Neural progenitor cell (in vitro differentiated cells): Measurements from ENCODE around the gene CRY2. TPM values are rescaled to one million over a fixed set of nuclear protein-coding genes. Genes with fewer than 3 reads are reported as not detected.
"Not testable (repeated sequence)": the region's sequence is repeated elsewhere in the genome, so short reads cannot be mapped to it uniquely, and the experiment has no call there.

ENCODE experiments used
- DNase-seq: peaks from one replicate; pipeline ENCODE4 v3.0.0-alpha.2; 2016; ENCODE audit warnings: low spot score
- H2AFZ ChIP-seq: fragments of 200-600 bp; sonication (generic); replicated peaks from 2 replicates; pipeline ENCODE4 v1.6.1; 2016; ENCODE audit warnings: antibody characterized with exemption
- H3F3A ChIP-seq: fragments of 200-600 bp; sonication (generic); 2 replicates; pipeline ENCODE4 v1.6.1; 2016; ENCODE audit warnings: antibody characterized with exemption, low read depth
- H3K27ac ChIP-seq: fragments of 200-600 bp; sonication (generic); 2 replicates; pipeline ENCODE4 v1.5.1; 2016; ENCODE audit warnings: mild to moderate bottlenecking
- H3K27me3 ChIP-seq: fragments of 200-600 bp; sonication (generic); 2 replicates; pipeline ENCODE4 v1.6.1; 2016; ENCODE audit warnings: mild to moderate bottlenecking, moderate library complexity
- H3K36me3 ChIP-seq: fragments of 200-600 bp; sonication (generic); 2 replicates; pipeline ENCODE4 v1.5.1; 2016
- H3K4me1 ChIP-seq: fragments of 200-600 bp; sonication (generic); 2 replicates; pipeline ENCODE4 v1.6.1; 2016; ENCODE audit warnings: mixed run types
- H3K4me2 ChIP-seq: fragments of 200-600 bp; sonication (generic); 2 replicates; pipeline ENCODE4 v1.6.1; 2016
- H3K4me3 ChIP-seq: fragments of 200-600 bp; sonication (generic); 2 replicates; pipeline ENCODE4 v1.5.1; 2016
- H3K79me2 ChIP-seq: fragments of 200-600 bp; sonication (generic); 2 replicates; pipeline ENCODE4 v1.6.1; 2016; ENCODE audit warnings: low read depth
- H3K9ac ChIP-seq: fragments of 200-600 bp; sonication (generic); 2 replicates; pipeline ENCODE4 v1.6.1; 2016
- H3K9me3 ChIP-seq: fragments of 200-600 bp; sonication (generic); 2 replicates; pipeline ENCODE4 v1.5.1; 2016; ENCODE audit warnings: low read depth
- H4K20me1 ChIP-seq: fragments of 200-600 bp; sonication (generic); 2 replicates; pipeline ENCODE4 v1.6.1; 2016; ENCODE audit warnings: low read depth
- H3K27ac Mint-ChIP-seq: 3 replicates; pipeline ENCODE4 v1.8.0; 2021; ENCODE audit warnings: mixed read lengths
- H3K27me3 Mint-ChIP-seq: 2 replicates; pipeline ENCODE4 v1.8.0; 2022; ENCODE audit warnings: low read depth, mild to moderate bottlenecking, inconsistent platforms, moderate library complexity, mixed read lengths; ENCODE audit not compliant: insufficient read depth
- H3K36me3 Mint-ChIP-seq: 3 replicates; pipeline ENCODE4 v1.8.0; 2021; ENCODE audit warnings: mixed read lengths
- H3K4me1 Mint-ChIP-seq: 3 replicates; pipeline ENCODE4 v1.8.0; 2021; ENCODE audit warnings: mixed read lengths
- H3K4me3 Mint-ChIP-seq: 3 replicates; pipeline ENCODE4 v1.8.0; 2021; ENCODE audit warnings: mild to moderate bottlenecking, moderate library complexity, mixed read lengths
- H3K9me3 Mint-ChIP-seq: 3 replicates; pipeline ENCODE4 v1.8.0; 2020; ENCODE audit warnings: mixed read lengths
- EZH2 ChIP-seq: fragments of 200-600 bp; sonication (generic); IDR thresholded peaks from 2 replicates; pipeline ENCODE4 v1.6.1; 2017; ENCODE audit warnings: antibody characterized with exemption, mild to moderate bottlenecking, moderate library complexity
- EZH2phosphoT487 ChIP-seq: fragments of 200-600 bp; sonication (generic); IDR thresholded peaks from 2 replicates; pipeline ENCODE4 v1.6.1; 2017; ENCODE audit warnings: antibody characterized with exemption
- total RNA-seq: library from RNA; depleted of rRNA; stranded (reverse); fragments of >200 nt; gene quantifications from 2 replicates; pipeline ENCODE4 v1.2.3, GENCODE V29; 2015; ENCODE audit warnings: low replicate concordance
- TF ChIP-seq, protein P1 (sequence below): fragments of 200-600 bp; sonication (generic); IDR thresholded peaks from 2 replicates; pipeline ENCODE4 v1.5.1; 2017; ENCODE audit warnings: antibody characterized with exemption, mild to moderate bottlenecking

Gene CRY2
- total RNA-seq, 1 donor from 2014 or later: 15.8 TPM

- H3K9me3 Mint-ChIP-seq: no peaks in the 10 kb centered on the region
- Histone ChIP-seq H3K4me1 (peaks cover 16% of the 10 kb centered on the region), H3K9ac (no peak overlapping the region), H3K27me3 (no peaks in the 10 kb centered on the region), H3K79me2 (no peaks in the 10 kb centered on the region), H2AFZ (no peak overlapping the region), H3K4me3 (no peak overlapping the region), H3K27ac (no peak overlapping the region), H4K20me1 (no peaks in the 10 kb centered on the region), H3K4me2 (no peak overlapping the region), H3K9me3 (no peaks in the 10 kb centered on the region), H3K36me3 (no peaks in the 10 kb centered on the region), H3F3A (peaks cover 14% of the 10 kb centered on the region)
- TF ChIP-seq EZH2phosphoT487 (no peak), EZH2 (no peak)
- TF ChIP-seq, protein P1, sequence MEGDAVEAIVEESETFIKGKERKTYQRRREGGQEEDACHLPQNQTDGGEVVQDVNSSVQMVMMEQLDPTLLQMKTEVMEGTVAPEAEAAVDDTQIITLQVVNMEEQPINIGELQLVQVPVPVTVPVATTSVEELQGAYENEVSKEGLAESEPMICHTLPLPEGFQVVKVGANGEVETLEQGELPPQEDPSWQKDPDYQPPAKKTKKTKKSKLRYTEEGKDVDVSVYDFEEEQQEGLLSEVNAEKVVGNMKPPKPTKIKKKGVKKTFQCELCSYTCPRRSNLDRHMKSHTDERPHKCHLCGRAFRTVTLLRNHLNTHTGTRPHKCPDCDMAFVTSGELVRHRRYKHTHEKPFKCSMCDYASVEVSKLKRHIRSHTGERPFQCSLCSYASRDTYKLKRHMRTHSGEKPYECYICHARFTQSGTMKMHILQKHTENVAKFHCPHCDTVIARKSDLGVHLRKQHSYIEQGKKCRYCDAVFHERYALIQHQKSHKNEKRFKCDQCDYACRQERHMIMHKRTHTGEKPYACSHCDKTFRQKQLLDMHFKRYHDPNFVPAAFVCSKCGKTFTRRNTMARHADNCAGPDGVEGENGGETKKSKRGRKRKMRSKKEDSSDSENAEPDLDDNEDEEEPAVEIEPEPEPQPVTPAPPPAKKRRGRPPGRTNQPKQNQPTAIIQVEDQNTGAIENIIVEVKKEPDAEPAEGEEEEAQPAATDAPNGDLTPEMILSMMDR: no peak
- H3K36me3 Mint-ChIP-seq: no peaks in the 10 kb centered on the region
- no peak overlapping the region for H3K27ac Mint-ChIP-seq
- H3K4me3 Mint-ChIP-seq: no peak overlapping the region
- no peak for DNase-seq
- peaks cover 18% of the 10 kb centered on the region for H3K4me1 Mint-ChIP-seq
- H3K27me3 Mint-ChIP-seq: peaks cover 10% of the 10 kb centered on the region
Observed at GRCh38 chr11:45820211-45820857, 26.9 kb upstream of the CRY2 start.

DNA sequence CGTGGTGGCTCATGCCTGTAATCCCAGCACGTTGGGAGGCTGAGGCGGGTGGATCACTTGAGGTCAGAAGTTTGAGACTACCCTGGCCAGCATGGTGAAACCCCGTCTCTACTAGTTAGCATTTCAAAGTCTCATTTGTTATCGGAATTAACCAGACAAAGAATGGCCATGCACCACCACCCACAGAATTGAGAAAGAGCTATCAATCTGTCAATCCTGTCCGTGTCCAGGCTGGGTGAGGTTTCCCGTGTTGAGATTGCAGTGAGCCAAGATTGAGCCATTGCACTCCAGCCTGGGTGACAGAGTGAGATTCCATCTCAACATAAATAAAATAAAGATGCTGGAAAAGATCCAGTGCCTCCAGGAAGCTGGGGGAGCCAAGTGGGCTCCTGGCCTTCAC lies 20.8 kb upstream of the CRY2 start:
- H3K4me3 ChIP-seq, H2AFZ ChIP-seq, H3K27ac ChIP-seq, H3K36me3 ChIP-seq, H3K36me3 Mint-ChIP-seq, H3K27ac Mint-ChIP-seq, H3K4me1 ChIP-seq, H4K20me1 ChIP-seq, H3K4me2 ChIP-seq, H3K4me3 Mint-ChIP-seq, H3K79me2 ChIP-seq, H3K9me3 Mint-ChIP-seq, H3F3A ChIP-seq, H3K9me3 ChIP-seq, DNase-seq, H3K27me3 ChIP-seq, H3K9ac ChIP-seq: not testable (repeated sequence)
- peaks cover 19% of the 10 kb centered on the region for H3K4me1 Mint-ChIP-seq
- peaks cover 25% of the 10 kb centered on the region for H3K27me3 Mint-ChIP-seq

DNA sequence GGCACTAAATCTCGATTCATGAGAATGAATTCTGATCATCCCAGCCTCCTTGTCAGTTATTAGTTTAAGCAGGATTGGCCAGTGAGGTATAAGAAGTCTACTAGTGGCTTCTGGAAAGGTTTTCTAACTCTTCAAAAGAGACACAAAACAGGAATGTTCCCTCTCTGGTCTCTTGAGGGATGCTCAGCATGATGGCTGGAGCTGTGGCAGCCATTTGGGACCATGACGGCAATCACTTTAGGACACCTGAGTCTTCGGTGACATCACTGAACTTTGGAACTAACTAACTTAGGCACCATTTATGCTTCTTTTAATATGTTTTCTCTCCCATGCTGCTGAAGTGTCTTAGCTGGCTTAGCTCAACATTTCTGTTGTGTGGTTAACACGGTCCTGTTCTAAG lies 20.2 kb upstream of the CRY2 start:
- no peak overlapping the region for H3K27ac Mint-ChIP-seq
- H3K4me3 Mint-ChIP-seq: no peak overlapping the region
- H4K20me1 ChIP-seq: no peaks in the 10 kb centered on the region
- H3K27ac ChIP-seq: no peak overlapping the region
- H3K9me3 Mint-ChIP-seq: no peaks in the 10 kb centered on the region
- no peak overlapping the region for H3K4me3 ChIP-seq
- H3K36me3 ChIP-seq: no peaks in the 10 kb centered on the region
- no peak overlapping the region for H3K4me2 ChIP-seq
- no peak for TF ChIP-seq EZH2
- TF ChIP-seq, protein P1: no peak
- TF ChIP-seq EZH2phosphoT487: no peak
- H2AFZ ChIP-seq: no peak overlapping the region
- H3K79me2 ChIP-seq: no peaks in the 10 kb centered on the region
- H3K4me1 ChIP-seq: no peaks in the 10 kb centered on the region
- H3F3A ChIP-seq: no peaks in the 10 kb centered on the region
- DNase-seq: no peak
- peaks cover 25% of the 10 kb centered on the region for H3K27me3 Mint-ChIP-seq
- no peaks in the 10 kb centered on the region for H3K9me3 ChIP-seq
- no peaks in the 10 kb centered on the region for H3K27me3 ChIP-seq
- H3K4me1 Mint-ChIP-seq: peaks cover 19% of the 10 kb centered on the region
- H3K9ac ChIP-seq: no peak overlapping the region
- no peaks in the 10 kb centered on the region for H3K36me3 Mint-ChIP-seq

GRCh38 chr11:45828996-45829395 lies 18.3 kb upstream of the CRY2 start:
- no peaks in the 10 kb centered on the region for H3K9me3 Mint-ChIP-seq
- DNase-seq: no peak
- H3K27me3 Mint-ChIP-seq: peaks cover 25% of the 10 kb centered on the region

More at GRCh38 chr11:45828996-45829395, 18.3 kb upstream of the CRY2 start:
- H3K27ac Mint-ChIP-seq: no peak overlapping the region
- no peak overlapping the region for H3K4me3 ChIP-seq
- H3K9ac ChIP-seq: no peak overlapping the region
- peaks cover 14% of the 10 kb centered on the region for H3K4me1 Mint-ChIP-seq
- H3K9me3 ChIP-seq: no peaks in the 10 kb centered on the region
- TF ChIP-seq EZH2 (no peak), EZH2phosphoT487 (no peak)
- TF ChIP-seq, protein P1: no peak
- no peaks in the 10 kb centered on the region for H3K4me1 ChIP-seq
- H3K27ac ChIP-seq: no peak overlapping the region
- H3K27me3 ChIP-seq: no peaks in the 10 kb centered on the region
- H3K36me3 Mint-ChIP-seq: no peaks in the 10 kb centered on the region
- H3K79me2 ChIP-seq: no peaks in the 10 kb centered on the region
- no peak overlapping the region for H3K4me3 Mint-ChIP-seq
- H3K36me3 ChIP-seq: no peaks in the 10 kb centered on the region
- H3K4me2 ChIP-seq: no peak overlapping the region
- no peaks in the 10 kb centered on the region for H3F3A ChIP-seq
- no peaks in the 10 kb centered on the region for H4K20me1 ChIP-seq
- H2AFZ ChIP-seq: no peak overlapping the region
